ENCODE data around the gene SETDB2.

DNA sequence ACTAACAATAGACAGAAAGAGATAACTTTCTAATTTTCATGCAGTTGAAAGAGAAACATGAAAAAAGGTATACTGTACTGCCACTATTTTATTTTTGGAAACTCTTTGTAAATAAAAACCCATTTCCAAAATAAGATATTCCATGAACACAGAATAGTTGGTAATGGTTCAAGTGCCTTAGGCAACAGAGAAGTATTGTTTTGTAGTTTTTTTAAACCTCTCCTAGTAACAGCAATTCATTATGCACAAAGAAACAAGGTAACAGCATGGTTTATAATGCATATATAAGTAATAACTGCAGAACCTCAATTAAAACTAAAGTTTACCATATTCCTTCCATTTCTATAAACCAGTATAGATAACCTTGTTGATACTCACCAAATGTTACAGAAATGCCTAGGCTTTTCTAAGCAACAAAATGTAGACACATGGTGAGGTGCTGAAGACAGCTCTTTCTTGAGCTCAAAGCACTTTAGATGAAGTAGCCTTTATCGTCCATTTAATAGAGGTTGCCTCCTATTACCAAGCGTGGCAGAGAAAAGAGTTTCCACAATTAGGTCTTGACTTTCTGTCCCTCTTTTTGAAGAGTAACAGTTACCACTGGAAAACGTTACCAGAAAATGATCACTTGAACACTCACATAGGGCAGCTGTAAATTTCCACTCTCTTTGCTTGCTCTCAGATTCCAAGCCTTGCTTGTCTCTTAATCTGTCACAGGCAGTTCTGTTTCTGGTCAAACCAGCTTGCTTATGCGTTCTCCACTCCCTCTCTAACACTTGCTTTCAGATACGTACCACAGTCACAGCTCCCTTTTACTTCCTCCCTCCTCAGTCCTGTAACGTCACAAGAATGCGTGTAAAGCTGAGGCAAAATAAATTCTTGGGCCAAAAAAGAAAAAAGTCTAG is 43.1 kb upstream of the SETDB2 start:
- TF ChIP-seq POLR2A (IDR thresholded peaks at IDR 0.05): no peak
- TF ChIP-seq, protein P1, sequence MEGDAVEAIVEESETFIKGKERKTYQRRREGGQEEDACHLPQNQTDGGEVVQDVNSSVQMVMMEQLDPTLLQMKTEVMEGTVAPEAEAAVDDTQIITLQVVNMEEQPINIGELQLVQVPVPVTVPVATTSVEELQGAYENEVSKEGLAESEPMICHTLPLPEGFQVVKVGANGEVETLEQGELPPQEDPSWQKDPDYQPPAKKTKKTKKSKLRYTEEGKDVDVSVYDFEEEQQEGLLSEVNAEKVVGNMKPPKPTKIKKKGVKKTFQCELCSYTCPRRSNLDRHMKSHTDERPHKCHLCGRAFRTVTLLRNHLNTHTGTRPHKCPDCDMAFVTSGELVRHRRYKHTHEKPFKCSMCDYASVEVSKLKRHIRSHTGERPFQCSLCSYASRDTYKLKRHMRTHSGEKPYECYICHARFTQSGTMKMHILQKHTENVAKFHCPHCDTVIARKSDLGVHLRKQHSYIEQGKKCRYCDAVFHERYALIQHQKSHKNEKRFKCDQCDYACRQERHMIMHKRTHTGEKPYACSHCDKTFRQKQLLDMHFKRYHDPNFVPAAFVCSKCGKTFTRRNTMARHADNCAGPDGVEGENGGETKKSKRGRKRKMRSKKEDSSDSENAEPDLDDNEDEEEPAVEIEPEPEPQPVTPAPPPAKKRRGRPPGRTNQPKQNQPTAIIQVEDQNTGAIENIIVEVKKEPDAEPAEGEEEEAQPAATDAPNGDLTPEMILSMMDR (IDR thresholded peaks at IDR 0.05): no peak
